Measurements from ENCODE around the gene MB.
"Not testable (repeated sequence)": the region's sequence is repeated elsewhere in the genome, so short reads cannot be mapped to it uniquely, and the experiment has no call there.

MB gene

GRCh38 chr22:35623885-35624284 lies 6.8 kb upstream of the MB start:
- DNase-seq; H3K4me1 ChIP-seq (ENCODE audit: control insufficient read depth, low read depth, low read length); H2BK5ac ChIP-seq (ENCODE audit: low read length); H3K4ac ChIP-seq (ENCODE audit: low read depth, low read length); H2BK120ac ChIP-seq (ENCODE audit: low read depth, low read length); H2AK5ac ChIP-seq (ENCODE audit: low read length); H3K4me3 ChIP-seq (ENCODE audit: low read length); H3K36me3 ChIP-seq (ENCODE audit: control insufficient read depth, insufficient read depth, low read length); H4K8ac ChIP-seq (ENCODE audit: low read depth, low read length); H3K79me2 ChIP-seq (ENCODE audit: control insufficient read depth, insufficient read depth, low read length); H2BK15ac ChIP-seq (replicated peaks; ENCODE audit: low read depth); H3K18ac ChIP-seq (ENCODE audit: low read length); H3K9ac ChIP-seq (ENCODE audit: low read length); H3K4me2 ChIP-seq (ENCODE audit: low read length); H3K56ac ChIP-seq (ENCODE audit: low read length); H3K23ac ChIP-seq (ENCODE audit: low read length); H4K5ac ChIP-seq (ENCODE audit: low read length); H3K27ac ChIP-seq (ENCODE audit: low read depth, low read length); H3K79me1 ChIP-seq (ENCODE audit: low read length); H3K27me3 ChIP-seq (ENCODE audit: insufficient read depth, low read length, poor library complexity): not testable (repeated sequence)
- WGBS (ENCODE audit: extremely low coverage, insufficient coverage, low lambda C conversion rate): no CpG with 5 or more reads among the region's 5 CpGs

GRCh38 chr22:35622191-35622913 lies 5.2 kb upstream of the MB start:
- no peak overlapping the region for H2AK5ac ChIP-seq (ENCODE audit: low read length)
- H3K79me1 ChIP-seq (ENCODE audit: low read length): no peaks in the 10 kb centered on the region
- no peak overlapping the region for H3K56ac ChIP-seq (ENCODE audit: low read length)
- H4K8ac ChIP-seq (ENCODE audit: low read depth, low read length): no peak overlapping the region
- no peaks in the 10 kb centered on the region for H3K36me3 ChIP-seq (ENCODE audit: control insufficient read depth, insufficient read depth, low read length)
- H2BK15ac ChIP-seq (replicated peaks; ENCODE audit: low read depth): no peak overlapping the region
- no peak overlapping the region for H3K23ac ChIP-seq (ENCODE audit: low read length)
- H3K4me3 ChIP-seq (ENCODE audit: low read length): no peak overlapping the region
- DNase-seq: peak; percentile 58
- H3K4ac ChIP-seq (ENCODE audit: low read depth, low read length): no peak overlapping the region
- WGBS (ENCODE audit: extremely low coverage, insufficient coverage, low lambda C conversion rate): no CpG with 5 or more reads among the region's 9 CpGs
- no peaks in the 10 kb centered on the region for H3K79me2 ChIP-seq (ENCODE audit: control insufficient read depth, insufficient read depth, low read length)
- H3K4me1 ChIP-seq (ENCODE audit: control insufficient read depth, low read depth, low read length): no peaks in the 10 kb centered on the region
- H4K5ac ChIP-seq (ENCODE audit: low read length): no peak overlapping the region
- H3K4me2 ChIP-seq (ENCODE audit: low read length): no peak overlapping the region
- no peak overlapping the region for H2BK5ac ChIP-seq (ENCODE audit: low read length)
- no peak overlapping the region for H2BK120ac ChIP-seq (ENCODE audit: low read depth, low read length)
- H3K18ac ChIP-seq (ENCODE audit: low read length): no peak overlapping the region
- H3K27ac ChIP-seq (ENCODE audit: low read depth, low read length): no peak overlapping the region
- H3K9ac ChIP-seq (ENCODE audit: low read length): no peak overlapping the region
- no peaks in the 10 kb centered on the region for H3K27me3 ChIP-seq (ENCODE audit: insufficient read depth, low read length, poor library complexity)

GRCh38 chr22:35621451-35621850 lies 4.3 kb upstream of the MB start:
- Histone ChIP-seq H3K4ac (ENCODE audit: low read depth, low read length) (no peak overlapping the region), H3K36me3 (ENCODE audit: control insufficient read depth, insufficient read depth, low read length) (no peaks in the 10 kb centered on the region), H2BK15ac (replicated peaks; ENCODE audit: low read depth) (no peak overlapping the region), H3K4me1 (ENCODE audit: control insufficient read depth, low read depth, low read length) (no peaks in the 10 kb centered on the region), H3K9ac (ENCODE audit: low read length) (no peak overlapping the region), H3K4me2 (ENCODE audit: low read length) (no peak overlapping the region), H2AK5ac (ENCODE audit: low read length) (no peak overlapping the region), H3K56ac (ENCODE audit: low read length) (no peak overlapping the region), H3K27ac (ENCODE audit: low read depth, low read length) (no peak overlapping the region), H2BK5ac (ENCODE audit: low read length) (no peak overlapping the region), H3K79me1 (ENCODE audit: low read length) (no peaks in the 10 kb centered on the region), H4K8ac (ENCODE audit: low read depth, low read length) (no peak overlapping the region), H3K18ac (ENCODE audit: low read length) (no peak overlapping the region), H3K4me3 (ENCODE audit: low read length) (no peak overlapping the region), H4K5ac (ENCODE audit: low read length) (no peak overlapping the region), H3K27me3 (ENCODE audit: insufficient read depth, low read length, poor library complexity) (no peaks in the 10 kb centered on the region), H3K79me2 (ENCODE audit: control insufficient read depth, insufficient read depth, low read length) (no peaks in the 10 kb centered on the region), H2BK120ac (ENCODE audit: low read depth, low read length) (no peak overlapping the region), H3K23ac (ENCODE audit: low read length) (no peak overlapping the region)
- WGBS (ENCODE audit: extremely low coverage, insufficient coverage, low lambda C conversion rate): no CpG with 5 or more reads among the region's 6 CpGs
- DNase-seq: no peak

- no peaks in the 10 kb centered on the region for H3K79me2 ChIP-seq (ENCODE audit: control insufficient read depth, insufficient read depth, low read length)
- H3K79me1 ChIP-seq (ENCODE audit: low read length): no peaks in the 10 kb centered on the region
- H3K27ac ChIP-seq (ENCODE audit: low read depth, low read length): no peak overlapping the region
- H3K27me3 ChIP-seq (ENCODE audit: insufficient read depth, low read length, poor library complexity): no peaks in the 10 kb centered on the region
- H2BK15ac ChIP-seq (replicated peaks; ENCODE audit: low read depth): no peak overlapping the region
- no peak overlapping the region for H3K4me3 ChIP-seq (ENCODE audit: low read length)
- no CpG with 5 or more reads among the region's 15 CpGs for WGBS (ENCODE audit: extremely low coverage, insufficient coverage, low lambda C conversion rate)
- no peak overlapping the region for H2AK5ac ChIP-seq (ENCODE audit: low read length)
- no peak overlapping the region for H3K23ac ChIP-seq (ENCODE audit: low read length)
- H3K18ac ChIP-seq (ENCODE audit: low read length): no peak overlapping the region
- no peak overlapping the region for H3K4ac ChIP-seq (ENCODE audit: low read depth, low read length)
- H2BK5ac ChIP-seq (ENCODE audit: low read length): no peak overlapping the region
- H2BK120ac ChIP-seq (ENCODE audit: low read depth, low read length): no peak overlapping the region
- H4K5ac ChIP-seq (ENCODE audit: low read length): no peak overlapping the region
- no peak overlapping the region for H3K9ac ChIP-seq (ENCODE audit: low read length)
- H3K36me3 ChIP-seq (ENCODE audit: control insufficient read depth, insufficient read depth, low read length): no peaks in the 10 kb centered on the region
- no peak overlapping the region for H3K56ac ChIP-seq (ENCODE audit: low read length)
- no peaks in the 10 kb centered on the region for H3K4me1 ChIP-seq (ENCODE audit: control insufficient read depth, low read depth, low read length)
- peak; percentile 75 for DNase-seq
- no peak overlapping the region for H4K8ac ChIP-seq (ENCODE audit: low read depth, low read length)
- no peak overlapping the region for H3K4me2 ChIP-seq (ENCODE audit: low read length)
Observed at GRCh38 chr22:35620624-35621251, 3.6 kb upstream of the MB start.

GRCh38 chr22:35619336-35620094 lies 2.4 kb upstream of the MB start:
- no peak for DNase-seq
- Histone ChIP-seq H3K4me2 (ENCODE audit: low read length) (no peak overlapping the region), H3K56ac (ENCODE audit: low read length) (no peak overlapping the region), H3K4me3 (ENCODE audit: low read length) (no peak overlapping the region), H4K5ac (ENCODE audit: low read length) (no peak overlapping the region), H3K36me3 (ENCODE audit: control insufficient read depth, insufficient read depth, low read length) (no peaks in the 10 kb centered on the region), H2BK15ac (replicated peaks; ENCODE audit: low read depth) (no peak overlapping the region), H3K79me2 (ENCODE audit: control insufficient read depth, insufficient read depth, low read length) (no peaks in the 10 kb centered on the region), H3K4ac (ENCODE audit: low read depth, low read length) (no peak overlapping the region), H3K27me3 (ENCODE audit: insufficient read depth, low read length, poor library complexity) (no peaks in the 10 kb centered on the region), H3K23ac (ENCODE audit: low read length) (no peak overlapping the region), H3K4me1 (ENCODE audit: control insufficient read depth, low read depth, low read length) (no peaks in the 10 kb centered on the region), H3K27ac (ENCODE audit: low read depth, low read length) (no peak overlapping the region), H2BK5ac (ENCODE audit: low read length) (no peak overlapping the region), H3K18ac (ENCODE audit: low read length) (no peak overlapping the region), H3K9ac (ENCODE audit: low read length) (no peak overlapping the region), H3K79me1 (ENCODE audit: low read length) (no peaks in the 10 kb centered on the region), H4K8ac (ENCODE audit: low read depth, low read length) (no peak overlapping the region), H2AK5ac (ENCODE audit: low read length) (no peak overlapping the region), H2BK120ac (ENCODE audit: low read depth, low read length) (no peak overlapping the region)
- WGBS (ENCODE audit: extremely low coverage, insufficient coverage, low lambda C conversion rate): no CpG with 5 or more reads among the region's 13 CpGs
